ENCODE measurements around the gene ADAMTS17.

Gene ADAMTS17

DNA sequence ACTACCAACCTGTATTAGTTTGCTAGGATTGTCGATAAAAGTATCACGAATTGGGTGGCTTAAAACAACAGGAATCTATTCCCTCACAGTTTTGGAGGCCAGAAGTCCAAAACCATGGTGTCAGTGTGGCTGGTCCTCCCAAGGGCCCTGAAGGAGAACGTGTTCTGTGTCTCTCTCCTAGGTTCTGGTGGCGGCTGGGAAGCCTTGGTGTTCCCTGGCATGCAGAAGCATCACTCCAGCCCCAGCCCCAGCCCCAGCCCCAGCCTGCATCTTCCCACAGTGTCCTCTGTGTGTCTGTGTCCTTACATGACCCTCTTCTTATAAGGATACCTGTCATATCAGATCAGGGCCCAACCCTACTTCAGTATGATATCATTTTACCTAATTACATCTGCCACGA lies 336.1 kb downstream of the ADAMTS17 start:
- no peak for DNase-seq

DNA sequence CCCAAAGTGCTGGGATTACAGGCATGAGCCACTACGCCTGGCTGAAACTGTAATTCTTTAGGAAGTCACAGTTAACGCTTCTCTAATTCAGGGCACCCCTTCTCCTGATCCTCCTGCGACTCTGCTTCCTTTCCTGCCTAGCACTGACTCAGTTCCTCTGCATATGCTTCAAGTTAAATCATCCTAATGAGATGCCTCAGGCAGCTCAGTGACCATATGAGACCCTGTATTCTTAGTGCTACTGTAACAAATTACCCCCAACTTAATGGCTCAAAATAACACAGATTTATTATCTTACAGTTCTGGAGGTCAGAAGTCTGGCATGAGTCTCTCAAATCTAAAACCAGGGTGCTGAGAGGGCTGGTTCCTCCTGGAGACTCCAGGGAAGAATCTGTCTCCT lies 336.8 kb downstream of the ADAMTS17 start:
- no peak for DNase-seq

DNA sequence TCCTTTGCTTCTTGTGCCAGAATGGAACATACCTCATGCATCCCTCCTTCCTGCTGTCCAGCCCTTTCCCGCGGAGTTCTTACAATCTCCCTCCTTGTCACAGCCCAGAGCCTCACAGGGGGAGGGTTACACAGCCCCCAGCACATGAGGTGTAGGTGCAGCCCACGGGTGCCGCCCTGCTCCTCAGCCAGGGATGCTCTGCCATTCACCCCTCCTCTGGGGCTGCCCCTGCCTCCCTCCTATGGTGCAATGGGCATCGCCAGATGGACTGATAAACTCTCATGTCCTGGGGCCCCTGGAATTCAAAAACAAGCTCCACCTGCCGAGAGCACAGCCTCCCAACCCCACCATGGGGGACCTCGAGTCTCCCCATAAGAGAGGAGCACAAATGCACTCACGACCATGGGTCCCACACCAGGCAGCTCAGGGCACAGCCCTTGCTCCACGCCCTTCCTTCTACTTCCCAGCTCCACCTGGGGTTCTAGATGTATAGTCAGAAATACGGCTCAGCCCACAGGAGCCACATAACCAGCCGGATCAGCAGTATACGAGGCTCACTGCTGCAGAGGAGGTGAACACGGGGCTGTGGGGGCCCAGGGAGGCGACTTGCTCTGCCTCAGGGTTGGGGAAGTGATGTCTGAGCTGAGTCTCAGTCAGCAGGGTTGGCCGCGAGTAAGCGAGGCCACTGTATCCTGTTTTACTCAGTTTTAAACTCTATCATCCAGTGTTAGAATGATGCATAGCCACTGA lies 338.8 kb downstream of the ADAMTS17 start:
- DNase-seq = no peak

GRCh38 chr15:100002086-100002620 lies 339.6 kb downstream of the ADAMTS17 start:
- DNase-seq = no peak

GRCh38 chr15:100001405-100001804 lies 340.4 kb downstream of the ADAMTS17 start:
- DNase-seq = no peak

- DNase-seq = no peak
Observed at GRCh38 chr15:99999282-100000070, 342.3 kb downstream of the ADAMTS17 start.

GRCh38 chr15:99998661-99999101 lies 343.1 kb downstream of the ADAMTS17 start:
- DNase-seq = no peak

DNA sequence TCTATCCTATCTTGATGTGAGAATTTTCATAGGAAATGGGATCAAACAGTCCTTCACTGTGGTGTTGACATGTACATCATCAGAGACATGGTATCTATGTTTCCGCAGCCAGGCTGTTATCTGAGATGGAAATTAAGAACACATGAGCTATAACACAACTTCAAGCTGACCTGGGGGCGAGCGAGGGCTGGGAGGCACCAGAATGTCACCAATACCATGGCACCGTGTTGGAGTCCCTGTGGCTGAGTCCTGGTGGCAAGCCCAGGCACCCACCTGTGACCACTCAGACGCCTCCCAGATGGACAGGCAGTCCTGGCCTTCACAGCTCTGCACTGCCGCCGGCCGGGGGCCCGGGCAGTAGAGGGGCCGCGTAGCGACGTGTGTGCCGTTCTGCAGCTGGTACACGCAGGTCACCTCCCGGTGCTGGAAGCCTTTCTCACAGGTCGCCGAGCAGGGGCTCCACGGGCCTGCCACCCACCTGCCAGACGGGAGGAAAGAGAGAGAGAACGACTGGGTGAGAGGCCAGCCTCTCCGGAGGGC lies 344.6 kb downstream of the ADAMTS17 start:
- DNase-seq = no peak

DNA sequence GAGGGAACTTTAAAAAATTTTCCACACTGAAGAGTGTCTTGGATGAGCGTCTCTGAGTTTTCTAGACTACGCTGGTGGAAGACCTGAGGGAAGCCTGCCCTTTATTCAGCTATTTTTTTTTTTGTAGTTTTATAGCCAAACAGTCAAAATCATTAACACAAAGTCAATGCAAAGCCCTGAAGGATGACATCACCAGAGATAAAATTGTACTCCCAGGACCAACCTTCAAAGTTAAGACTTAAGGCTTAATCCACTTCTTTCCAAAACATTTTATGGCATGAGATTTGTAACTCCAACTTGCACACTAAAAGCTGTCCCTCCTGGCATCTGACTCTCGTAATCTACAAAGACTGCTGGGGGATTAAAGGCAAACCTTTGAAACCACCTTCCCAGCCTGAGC lies 345.1 kb downstream of the ADAMTS17 start:
- no peak for DNase-seq

- DNase-seq = no peak
Observed at GRCh38 chr15:99995543-99995942, 346.2 kb downstream of the ADAMTS17 start.

- no peak for DNase-seq
Observed at GRCh38 chr15:99994849-99995248, 346.9 kb downstream of the ADAMTS17 start.

- DNase-seq = no peak
Observed at GRCh38 chr15:99993681-99994131, 348.1 kb downstream of the ADAMTS17 start.

- DNase-seq = no peak
Observed at GRCh38 chr15:99993262-99993661, 348.5 kb downstream of the ADAMTS17 start.

GRCh38 chr15:99992611-99993231 lies 349.1 kb downstream of the ADAMTS17 start:
- no peak for DNase-seq

DNA sequence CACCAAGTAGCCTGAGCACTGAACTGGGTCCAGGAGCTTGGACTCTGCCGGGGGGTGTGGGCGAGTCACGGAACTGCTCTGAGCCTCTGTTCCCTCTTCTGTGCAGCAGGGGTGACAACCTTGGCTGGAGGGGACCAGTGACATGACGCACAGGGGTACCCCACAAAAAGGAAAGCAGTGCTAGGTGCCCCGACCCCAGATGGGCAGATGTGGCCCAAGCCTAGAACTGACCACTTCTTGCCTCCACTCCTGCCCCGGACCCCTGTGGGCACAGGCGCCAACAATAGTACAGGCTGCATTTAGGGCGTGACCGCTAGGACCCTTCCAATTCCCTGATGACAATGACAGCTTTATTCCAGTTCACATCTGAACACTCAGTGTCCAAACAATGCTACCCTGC lies 352.7 kb downstream of the ADAMTS17 start:
- DNase-seq = no peak

DNA sequence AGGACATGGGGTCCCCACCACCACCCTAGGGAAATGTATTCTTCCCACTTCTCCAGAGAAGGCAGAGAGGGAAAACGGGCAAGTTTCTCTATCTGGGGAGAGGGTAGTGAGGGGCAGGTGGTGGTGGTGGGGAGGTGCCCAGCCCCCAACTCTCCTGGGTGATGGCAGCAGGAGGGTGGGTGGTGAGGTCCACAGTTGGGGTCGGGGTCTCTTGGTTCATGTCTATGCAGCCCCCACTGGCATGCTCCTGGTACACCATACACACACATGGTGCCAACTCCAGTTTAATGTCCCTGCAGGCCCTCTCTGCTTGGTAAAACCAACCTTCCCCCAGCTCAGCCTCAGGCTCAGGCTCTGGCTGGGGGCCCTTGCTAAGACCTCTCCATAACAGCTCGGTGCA lies 354.1 kb downstream of the ADAMTS17 start:
- DNase-seq = no peak

DNA sequence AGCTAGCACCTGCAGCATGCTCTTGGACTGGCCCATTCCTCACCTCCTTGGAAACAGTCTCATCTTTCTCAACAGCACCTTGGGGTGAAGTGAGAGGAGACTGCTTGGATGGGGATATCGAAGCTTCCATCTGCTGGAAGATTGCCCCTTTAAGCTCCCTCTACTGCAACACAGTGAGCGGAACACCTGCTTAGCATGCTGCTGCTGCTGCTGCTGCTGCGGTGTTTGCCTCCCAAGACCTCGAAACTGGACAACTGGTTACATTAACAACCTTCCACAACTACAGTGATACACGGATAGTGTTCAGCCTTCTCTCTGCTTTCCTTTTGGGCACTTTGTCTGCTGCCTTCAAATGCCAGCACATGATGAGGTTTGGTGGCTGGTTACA lies 354.7 kb downstream of the ADAMTS17 start:
- no peak for DNase-seq

GRCh38 chr15:99986297-99987118 lies 355.3 kb downstream of the ADAMTS17 start:
- DNase-seq = peak; percentile 92

DNA sequence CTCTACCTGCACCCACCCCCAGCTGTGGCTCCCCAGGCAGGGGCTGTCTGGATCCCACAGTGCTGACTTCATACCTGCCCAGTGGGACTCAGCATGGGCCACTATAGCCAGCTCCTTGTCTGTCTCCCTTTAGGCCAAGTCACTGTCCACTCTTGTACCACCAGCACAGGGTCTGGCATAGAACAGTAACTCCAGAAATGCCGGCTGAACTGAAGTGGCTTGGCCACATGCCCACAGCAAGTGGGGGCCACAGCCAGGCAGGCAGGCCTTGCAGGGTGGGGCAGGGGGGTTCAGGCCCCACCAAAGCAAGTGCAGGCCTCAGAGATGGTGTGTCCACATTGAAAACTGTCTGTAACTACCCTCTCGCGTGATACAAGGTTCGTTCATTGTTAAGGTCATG lies 355.9 kb downstream of the ADAMTS17 start:
- DNase-seq = no peak

GRCh38 chr15:99984491-99985243 lies 357.1 kb downstream of the ADAMTS17 start:
- DNase-seq = no peak

GRCh38 chr15:99983886-99984286 lies 357.9 kb downstream of the ADAMTS17 start:
- no peak for DNase-seq
